PC-3 (cell line): ENCODE results near the gene CD44.

Experiments
- EZH2 ChIP-seq: fragments of 300-600 bp; sonication (generic); IDR thresholded peaks from one replicate; pipeline ENCODE4 v1.6.1; 2017; ENCODE audit warnings: antibody characterized with exemption, mild to moderate bottlenecking, low read length; ENCODE audit not compliant: unreplicated experiment
- EZH2phosphoT487 ChIP-seq: fragments of 300-600 bp; sonication (generic); IDR thresholded peaks from 2 replicates; pipeline ENCODE4 v1.6.1; 2018; ENCODE audit warnings: mild to moderate bottlenecking, antibody characterized with exemption, low read length, borderline replicate concordance
- TF ChIP-seq, protein P1 (sequence below): fragments of 300-600 bp; sonication (generic); conservative IDR thresholded peaks from 2 replicates; pipeline ENCODE4 v1.5.1; 2017; ENCODE audit warnings: antibody characterized with exemption, low read depth, mild to moderate bottlenecking, low read length

GRCh38 chr11:35163209-35163608 lies 24.2 kb downstream of the CD44 start:
- TF ChIP-seq, protein P1, sequence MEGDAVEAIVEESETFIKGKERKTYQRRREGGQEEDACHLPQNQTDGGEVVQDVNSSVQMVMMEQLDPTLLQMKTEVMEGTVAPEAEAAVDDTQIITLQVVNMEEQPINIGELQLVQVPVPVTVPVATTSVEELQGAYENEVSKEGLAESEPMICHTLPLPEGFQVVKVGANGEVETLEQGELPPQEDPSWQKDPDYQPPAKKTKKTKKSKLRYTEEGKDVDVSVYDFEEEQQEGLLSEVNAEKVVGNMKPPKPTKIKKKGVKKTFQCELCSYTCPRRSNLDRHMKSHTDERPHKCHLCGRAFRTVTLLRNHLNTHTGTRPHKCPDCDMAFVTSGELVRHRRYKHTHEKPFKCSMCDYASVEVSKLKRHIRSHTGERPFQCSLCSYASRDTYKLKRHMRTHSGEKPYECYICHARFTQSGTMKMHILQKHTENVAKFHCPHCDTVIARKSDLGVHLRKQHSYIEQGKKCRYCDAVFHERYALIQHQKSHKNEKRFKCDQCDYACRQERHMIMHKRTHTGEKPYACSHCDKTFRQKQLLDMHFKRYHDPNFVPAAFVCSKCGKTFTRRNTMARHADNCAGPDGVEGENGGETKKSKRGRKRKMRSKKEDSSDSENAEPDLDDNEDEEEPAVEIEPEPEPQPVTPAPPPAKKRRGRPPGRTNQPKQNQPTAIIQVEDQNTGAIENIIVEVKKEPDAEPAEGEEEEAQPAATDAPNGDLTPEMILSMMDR = no peak
- TF ChIP-seq EZH2phosphoT487 (no peak), EZH2 (no peak)
